Astrocyte (in vitro differentiated cells and primary cell): ENCODE data around the gene MS4A1. TPM values are rescaled to one million over a fixed set of nuclear protein-coding genes. Genes with fewer than 3 reads are reported as not detected.

ENCODE experiments used
- DNase-seq: peaks from one replicate; pipeline ENCODE4 v3.0.0-alpha.2; 2010; ENCODE audit warnings: low read depth
- FAIRE-seq: peaks from 2 replicates; lab custom pipeline; 2011; peaks lifted over from hg19 to GRCh38; lab: Jason Lieb, UNC
- H2AFZ ChIP-seq: 2 replicates; pipeline ENCODE4 v1.6.0; 2012; ENCODE audit warnings: low read depth, low read length, inconsistent platforms
- H3K27ac ChIP-seq: 2 replicates; pipeline ENCODE4 v1.5.1; 2011; ENCODE audit warnings: low read depth, low read length, inconsistent platforms
- H3K27me3 ChIP-seq: 2 replicates; pipeline ENCODE4 v1.6.0; 2011; ENCODE audit warnings: low read length, inconsistent platforms; ENCODE audit not compliant: insufficient read depth
- H3K36me3 ChIP-seq: 2 replicates; pipeline ENCODE4 v1.5.1; 2011; ENCODE audit warnings: low read length, inconsistent platforms; ENCODE audit not compliant: insufficient read depth
- H3K4me1 ChIP-seq: 2 replicates; pipeline ENCODE4 v1.5.1; 2011; ENCODE audit warnings: low read length, inconsistent platforms; ENCODE audit not compliant: insufficient read depth
- H3K4me2 ChIP-seq: 2 replicates; pipeline ENCODE4 v1.6.0; 2012; ENCODE audit warnings: low read length, inconsistent platforms
- H3K4me3 ChIP-seq: 2 replicates; pipeline ENCODE4 v1.5.1; 2011; ENCODE audit warnings: low read depth, mild to moderate bottlenecking, low read length, inconsistent platforms; ENCODE audit not compliant: insufficient read depth
- H3K79me2 ChIP-seq: 2 replicates; pipeline ENCODE4 v1.6.0; 2012; ENCODE audit warnings: mild to moderate bottlenecking, low read length, inconsistent platforms; ENCODE audit not compliant: insufficient read depth
- H3K9ac ChIP-seq: 2 replicates; pipeline ENCODE4 v1.6.0; 2012; ENCODE audit warnings: mild to moderate bottlenecking, low read length, inconsistent platforms
- H3K9me3 ChIP-seq: 2 replicates; pipeline ENCODE4 v1.5.1; 2012; ENCODE audit warnings: low read depth, mild to moderate bottlenecking, low read length, inconsistent platforms; ENCODE audit not compliant: insufficient read depth
- H4K20me1 ChIP-seq: 2 replicates; pipeline ENCODE4 v1.6.0; 2012; ENCODE audit warnings: low read length, inconsistent platforms; ENCODE audit not compliant: insufficient read depth
- H3K27ac Mint-ChIP-seq: one replicate; pipeline ENCODE4 v1.8.0; 2021; ENCODE audit warnings: mild to moderate bottlenecking, mixed read lengths; ENCODE audit not compliant: unreplicated experiment
- H3K27me3 Mint-ChIP-seq: one replicate; pipeline ENCODE4 v1.8.0; 2021; ENCODE audit warnings: low read depth, mixed read lengths; ENCODE audit not compliant: unreplicated experiment
- H3K36me3 Mint-ChIP-seq: one replicate; pipeline ENCODE4 v1.8.0; 2021; ENCODE audit warnings: low read depth, mixed read lengths; ENCODE audit not compliant: unreplicated experiment
- H3K4me1 Mint-ChIP-seq: one replicate; pipeline ENCODE4 v1.8.0; 2021; ENCODE audit warnings: low read depth, mixed read lengths; ENCODE audit not compliant: unreplicated experiment
- H3K4me3 Mint-ChIP-seq: one replicate; pipeline ENCODE4 v1.8.0; 2021; ENCODE audit warnings: mild to moderate bottlenecking, moderate library complexity, mixed read lengths; ENCODE audit not compliant: unreplicated experiment
- H3K9me3 Mint-ChIP-seq: one replicate; pipeline ENCODE4 v1.8.0; 2021; ENCODE audit warnings: mild to moderate bottlenecking, mixed read lengths; ENCODE audit not compliant: unreplicated experiment
- CTCF ChIP-seq: IDR thresholded peaks from 2 replicates; pipeline ENCODE4 v1.5.1; 2011; ENCODE audit warnings: low read depth, mild to moderate bottlenecking, inconsistent platforms, low read length, moderate library complexity; ENCODE audit not compliant: insufficient read depth
- EZH2 ChIP-seq: IDR thresholded peaks from 2 replicates; pipeline ENCODE4 v1.6.1; 2012; ENCODE audit warnings: mild to moderate bottlenecking, low read length, inconsistent platforms; ENCODE audit not compliant: insufficient read depth
- total RNA-seq: library from RNA; stranded (reverse); gene quantifications from 2 replicates; pipeline ENCODE4 v1.2.1, GENCODE V29; 2021

The MS4A1 gene
- total RNA-seq, 1 donor from 2014 or later, result not detected

- Histone ChIP-seq H3K36me3 (no peaks in the 10 kb centered on the region), H3K9ac (no peak overlapping the region), H3K4me2 (no peak overlapping the region), H3K27me3 (no peaks in the 10 kb centered on the region), H3K4me3 (no peak overlapping the region), H3K79me2 (no peaks in the 10 kb centered on the region), H2AFZ (no peak overlapping the region), H3K9me3 (no peaks in the 10 kb centered on the region), H4K20me1 (no peaks in the 10 kb centered on the region), H3K27ac (no peak overlapping the region), H3K4me1 (no peaks in the 10 kb centered on the region)
- Mint-ChIP-seq H3K9me3 (no peaks in the 10 kb centered on the region), H3K4me1 (no peaks in the 10 kb centered on the region), H3K4me3 (no peak overlapping the region), H3K36me3 (no peaks in the 10 kb centered on the region), H3K27me3 (no peaks in the 10 kb centered on the region), H3K27ac (no peak overlapping the region)
- no peak for FAIRE-seq
- DNase-seq, result no peak
- no peak for TF ChIP-seq EZH2
- no peak for TF ChIP-seq CTCF
These were observed 58.1 kb downstream of the MS4A1 start for GRCh38 chr11:60513496-60514460.

GRCh38 chr11:60515144-60515855, 59.7 kb downstream of the MS4A1 start, which contains the start of gene MS4A13:
Gene MS4A13, plus strand, starts transcription at chr11:60515392. Its CDS starts 2,692 bp downstream, at chr11:60518084.
- Histone ChIP-seq H3K27ac (no peak within 1 kb of the TSS), H3K4me1 (no peaks in the 10 kb centered on the region), H3K9me3 (no peaks in the 10 kb centered on the region), H3K4me2 (no peak within 1 kb of the TSS), H3K79me2 (no peaks in the 10 kb centered on the region), H2AFZ (no peak within 1 kb of the TSS), H4K20me1 (no peaks in the 10 kb centered on the region), H3K9ac (no peak within 1 kb of the TSS), H3K36me3 (no peaks in the 10 kb centered on the region), H3K4me3 (no peak within 1 kb of the TSS), H3K27me3 (no peaks in the 10 kb centered on the region)
- no peaks in the 10 kb centered on the region for H3K4me1 Mint-ChIP-seq
- no peak within 1 kb of the TSS for H3K27ac Mint-ChIP-seq
- H3K4me3 Mint-ChIP-seq, result no peak within 1 kb of the TSS
- no peaks in the 10 kb centered on the region for H3K27me3 Mint-ChIP-seq
- no peak for TF ChIP-seq EZH2
- no peak for TF ChIP-seq CTCF
- H3K9me3 Mint-ChIP-seq, result no peaks in the 10 kb centered on the region
- no peak for FAIRE-seq
- H3K36me3 Mint-ChIP-seq, result no peaks in the 10 kb centered on the region
- no peak for DNase-seq

Other genes with a start within 250 kb of the MS4A1 start
- not detected in 2 replicates for gene MS4A4E, start 212.7 kb upstream of the MS4A1 start, total RNA-seq
- gene MS4A4A, start 175.2 kb upstream of the MS4A1 start, total RNA-seq, result 0.32 TPM in 1 of 2 replicates, not detected in the other
- not detected in 2 replicates for gene MS4A6E, start 128.6 kb upstream of the MS4A1 start, total RNA-seq
- not detected in 2 replicates for gene MS4A7, start 77.3 kb upstream of the MS4A1 start, total RNA-seq
- gene MS4A14, start 59.4 kb upstream of the MS4A1 start, total RNA-seq, result not detected in 2 replicates
- not detected in 2 replicates for gene MS4A5, start 26.3 kb upstream of the MS4A1 start, total RNA-seq
- gene MS4A12, start 36.9 kb downstream of the MS4A1 start, total RNA-seq, result 0.31 TPM in 1 of 2 replicates, not detected in the other
- gene MS4A13, start 59.5 kb downstream of the MS4A1 start, total RNA-seq, result not detected in 2 replicates
- gene MS4A8, start 243.8 kb downstream of the MS4A1 start, total RNA-seq, result not detected in 2 replicates